ENCODE data around the gene NKX6-2. TPM values are rescaled to one million over a fixed set of nuclear protein-coding genes. Genes with fewer than 3 reads are reported as not detected.
"Not testable (repeated sequence)": the region's sequence is repeated elsewhere in the genome, so short reads cannot be mapped to it uniquely, and the experiment has no call there.

Gene NKX6-2
- total RNA-seq, 4 donors from 2014 or later = not detected

GRCh38 chr10:132745511-132745910, 40.4 kb downstream of the NKX6-2 start:
- Histone ChIP-seq H3K27ac (no peak overlapping the region), H3K9me3 (no peaks in the 10 kb centered on the region), H3K4me1 (no peaks in the 10 kb centered on the region), H3K4me3 (no peak overlapping the region), H3K27me3 (no peaks in the 10 kb centered on the region), H3K36me3 (peaks cover 18% of the 10 kb centered on the region)
- no peak for DNase-seq (ENCODE audit: low spot score in 2 of 2)
- 96% methylated on average over 10 of the region's 17 CpGs for WGBS
- TF ChIP-seq POLR2A (IDR thresholded peaks at IDR 0.05) = no peak
- TF ChIP-seq EP300 (IDR thresholded peaks at IDR 0.05) = no peak
- no peak for TF ChIP-seq POLR2AphosphoS5 (IDR thresholded peaks at IDR 0.05)
- no peak for TF ChIP-seq CTCF (IDR thresholded peaks at IDR 0.05)

- TF ChIP-seq POLR2AphosphoS5 (IDR thresholded peaks at IDR 0.05) (no peak), CTCF (IDR thresholded peaks at IDR 0.05) (no peak), EP300 (IDR thresholded peaks at IDR 0.05) (no peak), POLR2A (IDR thresholded peaks at IDR 0.05) (no peak)
- no peak for DNase-seq (ENCODE audit: low spot score in 2 of 2)
- H3K4me1 ChIP-seq = no peaks in the 10 kb centered on the region
- WGBS = no CpG with 5 or more reads among the region's 19 CpGs
- H3K27ac ChIP-seq = no peak overlapping the region
- H3K9me3 ChIP-seq = no peaks in the 10 kb centered on the region
- H3K36me3 ChIP-seq = peaks cover 11% of the 10 kb centered on the region
- H3K27me3 ChIP-seq = no peaks in the 10 kb centered on the region
- no peak overlapping the region for H3K4me3 ChIP-seq
These were observed 41.1 kb downstream of the NKX6-2 start for GRCh38 chr10:132744839-132745238.

GRCh38 chr10:132743925-132744490, 41.9 kb downstream of the NKX6-2 start:
- Histone ChIP-seq H3K4me3 (no peak overlapping the region), H3K9me3 (no peaks in the 10 kb centered on the region), H3K27me3 (no peaks in the 10 kb centered on the region), H3K4me1 (no peaks in the 10 kb centered on the region), H3K27ac (no peak overlapping the region), H3K36me3 (peaks cover 3% of the 10 kb centered on the region)
- TF ChIP-seq CTCF (IDR thresholded peaks at IDR 0.05) (no peak), POLR2A (IDR thresholded peaks at IDR 0.05) (no peak), EP300 (IDR thresholded peaks at IDR 0.05) (no peak), POLR2AphosphoS5 (IDR thresholded peaks at IDR 0.05) (no peak)
- no peak for DNase-seq (ENCODE audit: low spot score in 2 of 2)
- 98% methylated on average over 6 of the region's 18 CpGs for WGBS

- WGBS = 51% methylated on average over 17 of the region's 30 CpGs
- DNase-seq (ENCODE audit: low spot score in 2 of 2) = not testable (repeated sequence)
These were observed 42.6 kb downstream of the NKX6-2 start for GRCh38 chr10:132743196-132743924.

GRCh38 chr10:132742837-132743194, 43.1 kb downstream of the NKX6-2 start:
- no peaks in the 10 kb centered on the region for H3K9me3 ChIP-seq
- peaks cover 5% of the 10 kb centered on the region for H3K36me3 ChIP-seq
- no peaks in the 10 kb centered on the region for H3K27me3 ChIP-seq
- 95% methylated on average over 11 of the region's 12 CpGs for WGBS
- H3K27ac ChIP-seq = no peak overlapping the region
- TF ChIP-seq CTCF (IDR thresholded peaks at IDR 0.05) (no peak), EP300 (IDR thresholded peaks at IDR 0.05) (no peak), POLR2AphosphoS5 (IDR thresholded peaks at IDR 0.05) (no peak), POLR2A (IDR thresholded peaks at IDR 0.05) (no peak)
- no peak for DNase-seq (ENCODE audit: low spot score in 2 of 2)
- no peaks in the 10 kb centered on the region for H3K4me1 ChIP-seq
- no peak overlapping the region for H3K4me3 ChIP-seq

More at GRCh38 chr10:132743196-132743924, 42.6 kb downstream of the NKX6-2 start:
- not testable (repeated sequence) for H3K27ac ChIP-seq, H3K9me3 ChIP-seq, H3K4me1 ChIP-seq, H3K36me3 ChIP-seq, H3K27me3 ChIP-seq, H3K4me3 ChIP-seq

Data from suprapubic skin (tissue), 4 donors.